GM12892 (cell line): ENCODE results near the gene CNTN4.

Experiments used
- POLR2A ChIP-seq: IDR thresholded peaks from 2 replicates; pipeline ENCODE4 v1.6.1; 2011; ENCODE audit warnings: low read depth, low read length, control low read depth
- POLR2AphosphoS5 ChIP-seq: IDR thresholded peaks from 2 replicates; pipeline ENCODE4 v1.6.1; 2011; ENCODE audit warnings: low read depth, low read length, control low read depth

- TF ChIP-seq POLR2A: no peak
- TF ChIP-seq POLR2AphosphoS5: no peak
Observed at GRCh38 chr3:2535206-2535605, 436.5 kb downstream of the CNTN4 start.
